Stimulated activated effector memory CD8-positive, alpha-beta T cell treated with anti-CD3 and anti-CD28 coated beads, Interleukin-12 subunit alpha, Interleukin-12 subunit beta, amount 100 ng/mL, for 72 hours (primary cell): ENCODE data around the gene GRIN3B.

Experiments
- ATAC-seq: fragments of 150-1000 bp; cut with Tn5 transposase; 2 replicates; pipeline ENCODE4 v1.10.0; 2021
- DNase-seq, 2 donors: peaks; one replicate each; pipeline ENCODE4 v3.0.0; 2021 to 2022; ENCODE audit warnings: low spot score in 2 of 2
- H3K27ac Mint-ChIP-seq: one replicate; pipeline ENCODE4 v1.8.0; 2022; ENCODE audit warnings: mild to moderate bottlenecking, mixed read lengths
- H3K36me3 Mint-ChIP-seq: one replicate; pipeline ENCODE4 v1.8.0; 2022; ENCODE audit warnings: mild to moderate bottlenecking, mixed read lengths
- H3K4me1 Mint-ChIP-seq: one replicate; pipeline ENCODE4 v1.8.0; 2022; ENCODE audit warnings: mixed read lengths
- H3K4me3 Mint-ChIP-seq: one replicate; pipeline ENCODE4 v1.8.0; 2022; ENCODE audit warnings: mild to moderate bottlenecking, mixed read lengths
- H3K9me3 Mint-ChIP-seq: one replicate; pipeline ENCODE4 v1.8.0; 2022; ENCODE audit warnings: mixed read lengths

Gene GRIN3B

GRCh38 chr19:961866-962620 lies 38.2 kb upstream of the GRIN3B start:
- Mint-ChIP-seq H3K27ac (no peak overlapping the region), H3K9me3 (no peaks in the 10 kb centered on the region), H3K4me1 (peaks cover 6% of the 10 kb centered on the region), H3K4me3 (no peak overlapping the region), H3K36me3 (peaks cover 46% of the 10 kb centered on the region)
- ATAC-seq (no peak), DNase-seq (no peak)

GRCh38 chr19:962683-963400 lies 37.4 kb upstream of the GRIN3B start:
- DNase-seq: no peak
- no peak overlapping the region for H3K4me3 Mint-ChIP-seq
- H3K36me3 Mint-ChIP-seq: peaks cover 54% of the 10 kb centered on the region
- no peak for ATAC-seq
- H3K9me3 Mint-ChIP-seq: no peaks in the 10 kb centered on the region
- peaks cover 6% of the 10 kb centered on the region for H3K4me1 Mint-ChIP-seq
- no peak overlapping the region for H3K27ac Mint-ChIP-seq

DNA sequence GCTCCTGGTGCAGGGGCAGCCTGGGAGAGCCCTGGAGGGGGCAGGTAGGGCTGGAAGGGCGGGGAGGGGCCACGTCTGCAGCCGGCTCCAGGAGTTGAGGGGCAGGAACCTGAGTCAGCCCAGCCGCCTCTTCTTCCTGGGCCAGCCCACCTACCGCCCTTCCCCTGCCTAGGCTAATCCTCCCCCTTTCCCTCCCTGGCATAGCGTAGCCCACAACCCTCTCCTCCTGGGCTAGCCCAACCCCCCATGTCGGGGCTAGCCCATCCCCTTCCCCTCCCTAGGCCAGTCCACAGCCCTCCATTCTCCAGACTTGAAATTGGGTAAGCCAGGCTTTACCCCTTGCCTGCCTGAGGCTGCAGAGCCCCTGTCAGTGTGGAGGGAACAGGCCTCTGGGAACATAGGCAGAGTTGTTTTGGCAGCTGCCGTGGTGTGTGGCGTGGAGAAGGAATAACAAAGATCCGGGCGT lies 36.7 kb upstream of the GRIN3B start:
- DNase-seq (no peak), ATAC-seq (no peak)
- peaks cover 6% of the 10 kb centered on the region for H3K4me1 Mint-ChIP-seq
- H3K27ac Mint-ChIP-seq: no peak overlapping the region
- H3K4me3 Mint-ChIP-seq: no peak overlapping the region
- peaks cover 61% of the 10 kb centered on the region for H3K36me3 Mint-ChIP-seq
- no peaks in the 10 kb centered on the region for H3K9me3 Mint-ChIP-seq

- no peak overlapping the region for H3K27ac Mint-ChIP-seq
- H3K4me3 Mint-ChIP-seq: no peak overlapping the region
- H3K9me3 Mint-ChIP-seq: no peaks in the 10 kb centered on the region
- DNase-seq (no peak), ATAC-seq (no peak)
- no peaks in the 10 kb centered on the region for H3K4me1 Mint-ChIP-seq
- H3K36me3 Mint-ChIP-seq: peaks cover 63% of the 10 kb centered on the region
Observed at GRCh38 chr19:964116-964520, 36.1 kb upstream of the GRIN3B start.

- DNase-seq (no peak), ATAC-seq (no peak)
- Mint-ChIP-seq H3K36me3 (peaks cover 69% of the 10 kb centered on the region), H3K4me1 (no peaks in the 10 kb centered on the region), H3K4me3 (no peak overlapping the region), H3K27ac (no peak overlapping the region), H3K9me3 (no peaks in the 10 kb centered on the region)
Observed at GRCh38 chr19:964761-965694, 35.2 kb upstream of the GRIN3B start.

GRCh38 chr19:966485-967088 lies 33.6 kb upstream of the GRIN3B start:
- Mint-ChIP-seq H3K9me3 (no peaks in the 10 kb centered on the region), H3K4me1 (no peaks in the 10 kb centered on the region), H3K4me3 (no peak overlapping the region), H3K27ac (no peak overlapping the region), H3K36me3 (peaks cover 78% of the 10 kb centered on the region)
- no peak for ATAC-seq
- DNase-seq: no peak

- H3K36me3 Mint-ChIP-seq: peaks cover 73% of the 10 kb centered on the region
- DNase-seq (peak in 1 of 2 donors; percentile 54), ATAC-seq (no peak)
- H3K27ac Mint-ChIP-seq: peak overlapping the region; percentile 87
- H3K9me3 Mint-ChIP-seq: no peaks in the 10 kb centered on the region
- H3K4me1 Mint-ChIP-seq: no peaks in the 10 kb centered on the region
- H3K4me3 Mint-ChIP-seq: no peak overlapping the region
Observed at GRCh38 chr19:970695-971094, 29.5 kb upstream of the GRIN3B start.

DNA sequence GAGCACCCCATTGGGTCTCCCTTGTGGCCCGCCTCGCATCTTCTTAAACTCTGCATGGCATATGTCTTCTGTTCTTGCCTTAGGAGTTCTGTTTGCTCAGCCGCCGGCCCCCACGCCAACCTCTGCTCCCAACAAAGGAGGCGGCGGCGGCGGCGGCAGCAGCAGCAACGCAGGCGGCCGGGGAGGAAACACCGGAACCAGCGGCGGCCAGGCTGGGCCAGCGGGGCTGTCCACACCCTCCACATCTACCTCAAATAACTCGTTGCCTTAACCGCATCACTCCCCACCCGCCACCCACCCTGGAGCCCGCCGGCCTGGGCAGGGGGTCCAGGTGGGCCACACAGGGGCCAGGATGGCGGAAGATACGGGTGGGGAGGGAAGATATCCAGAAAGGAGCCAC lies 28.4 kb upstream of the GRIN3B start:
- no peaks in the 10 kb centered on the region for H3K9me3 Mint-ChIP-seq
- ATAC-seq (no peak), DNase-seq (no peak)
- no peaks in the 10 kb centered on the region for H3K4me1 Mint-ChIP-seq
- H3K36me3 Mint-ChIP-seq: peaks cover 62% of the 10 kb centered on the region
- H3K27ac Mint-ChIP-seq: no peak overlapping the region
- no peak overlapping the region for H3K4me3 Mint-ChIP-seq

DNA sequence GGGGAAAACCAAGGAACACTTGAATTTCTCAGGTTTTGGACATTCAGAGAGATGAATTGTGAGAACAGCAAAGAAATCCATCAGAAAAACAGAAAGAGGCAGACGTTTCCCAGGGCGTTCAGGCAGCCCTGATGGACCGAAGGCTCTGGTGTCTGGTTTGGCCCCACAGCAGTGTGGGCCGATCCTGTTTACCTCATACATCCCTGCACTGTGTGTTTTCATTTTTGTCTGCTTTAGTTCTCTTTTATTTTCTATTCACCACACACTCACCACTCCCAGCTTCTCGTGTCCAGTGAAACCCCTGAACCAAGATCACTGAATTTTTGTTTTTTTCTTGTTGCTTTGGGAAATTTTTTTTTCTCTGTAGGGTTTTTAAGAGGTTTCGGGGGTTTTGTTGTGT lies 27.9 kb upstream of the GRIN3B start:
- Mint-ChIP-seq H3K4me3 (no peak overlapping the region), H3K36me3 (peaks cover 57% of the 10 kb centered on the region), H3K4me1 (no peaks in the 10 kb centered on the region), H3K9me3 (no peaks in the 10 kb centered on the region), H3K27ac (no peak overlapping the region)
- ATAC-seq: no peak
- DNase-seq: no peak

DNA sequence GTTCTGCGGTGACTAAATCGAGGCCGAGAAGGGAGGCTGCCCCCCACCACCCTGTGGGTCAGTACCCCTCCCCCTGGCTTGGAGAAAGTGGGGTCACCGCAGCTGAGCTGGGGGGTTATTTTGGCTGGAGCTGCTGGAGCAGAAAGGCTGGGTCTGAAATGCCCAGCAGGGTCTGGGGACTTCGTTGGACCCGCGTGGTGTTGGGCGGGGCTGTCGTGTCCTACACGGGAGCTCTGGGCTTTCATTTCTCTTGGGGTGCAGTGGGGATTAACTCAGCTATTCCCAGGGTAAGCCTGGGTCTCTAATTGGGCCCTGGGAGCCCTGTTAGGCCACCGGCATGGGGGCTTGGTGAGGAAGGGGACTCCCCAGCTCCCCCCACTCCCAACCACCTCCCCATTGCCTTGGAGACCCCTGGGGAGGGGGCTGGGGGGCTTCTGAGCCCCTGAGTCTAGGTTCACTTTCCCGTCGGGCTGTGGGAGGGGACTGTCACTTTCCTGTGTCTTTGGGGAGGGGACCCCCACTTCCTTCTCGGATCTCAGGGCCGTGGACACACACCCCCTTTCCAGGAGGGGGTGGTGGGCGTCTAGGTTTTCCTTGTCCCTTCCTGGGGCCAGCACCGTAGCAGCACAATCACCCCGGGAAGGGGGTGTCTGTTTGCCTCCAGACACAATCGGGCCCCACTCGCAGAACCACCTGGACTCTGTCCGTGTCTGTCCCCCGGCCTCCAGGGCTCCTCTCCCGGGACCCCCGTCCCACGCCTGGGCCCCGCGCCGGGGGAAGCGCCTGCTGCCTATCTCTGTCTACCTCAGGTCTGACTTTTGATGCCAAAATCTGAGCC lies 26.3 kb upstream of the GRIN3B start:
- Mint-ChIP-seq H3K9me3 (no peaks in the 10 kb centered on the region), H3K4me3 (no peak overlapping the region), H3K27ac (no peak overlapping the region), H3K36me3 (peaks cover 41% of the 10 kb centered on the region), H3K4me1 (no peaks in the 10 kb centered on the region)
- no peak for ATAC-seq
- no peak for DNase-seq

- peak; percentile 31 for ATAC-seq
- Mint-ChIP-seq H3K27ac (no peak overlapping the region), H3K4me3 (no peak overlapping the region), H3K4me1 (no peaks in the 10 kb centered on the region), H3K9me3 (no peaks in the 10 kb centered on the region), H3K36me3 (peaks cover 33% of the 10 kb centered on the region)
- DNase-seq: no peak
Observed at GRCh38 chr19:974564-975257, 25.5 kb upstream of the GRIN3B start.

- H3K4me1 Mint-ChIP-seq: no peaks in the 10 kb centered on the region
- no peak overlapping the region for H3K27ac Mint-ChIP-seq
- no peaks in the 10 kb centered on the region for H3K9me3 Mint-ChIP-seq
- no peak overlapping the region for H3K4me3 Mint-ChIP-seq
- H3K36me3 Mint-ChIP-seq: peaks cover 15% of the 10 kb centered on the region
- DNase-seq: no peak
- ATAC-seq: no peak
Observed at GRCh38 chr19:976476-976875, 23.7 kb upstream of the GRIN3B start.

DNA sequence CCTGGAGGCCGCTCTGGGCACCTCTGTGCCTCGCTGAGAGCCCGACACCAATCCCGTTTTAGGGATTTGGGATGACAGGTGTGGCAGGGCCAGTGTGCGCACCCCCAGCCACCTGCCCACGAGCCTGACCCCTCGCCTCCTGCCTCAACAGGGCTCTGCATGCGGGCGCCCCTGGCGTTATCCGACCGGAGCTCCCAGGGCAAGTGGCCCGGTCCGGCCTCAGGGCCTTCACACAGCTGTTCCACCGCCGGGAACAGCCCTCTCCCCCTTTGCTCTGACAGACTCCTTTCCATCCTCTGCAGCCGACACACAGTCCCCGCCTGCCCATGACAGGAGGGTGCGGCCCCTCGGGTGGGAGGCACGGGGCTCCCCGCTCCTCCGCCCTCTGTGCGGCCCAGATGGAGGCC lies 23.2 kb upstream of the GRIN3B start:
- ATAC-seq (no peak), DNase-seq (no peak)
- H3K27ac Mint-ChIP-seq: no peak overlapping the region
- peaks cover 10% of the 10 kb centered on the region for H3K36me3 Mint-ChIP-seq
- no peaks in the 10 kb centered on the region for H3K4me1 Mint-ChIP-seq
- H3K4me3 Mint-ChIP-seq: no peak overlapping the region
- no peaks in the 10 kb centered on the region for H3K9me3 Mint-ChIP-seq

DNA sequence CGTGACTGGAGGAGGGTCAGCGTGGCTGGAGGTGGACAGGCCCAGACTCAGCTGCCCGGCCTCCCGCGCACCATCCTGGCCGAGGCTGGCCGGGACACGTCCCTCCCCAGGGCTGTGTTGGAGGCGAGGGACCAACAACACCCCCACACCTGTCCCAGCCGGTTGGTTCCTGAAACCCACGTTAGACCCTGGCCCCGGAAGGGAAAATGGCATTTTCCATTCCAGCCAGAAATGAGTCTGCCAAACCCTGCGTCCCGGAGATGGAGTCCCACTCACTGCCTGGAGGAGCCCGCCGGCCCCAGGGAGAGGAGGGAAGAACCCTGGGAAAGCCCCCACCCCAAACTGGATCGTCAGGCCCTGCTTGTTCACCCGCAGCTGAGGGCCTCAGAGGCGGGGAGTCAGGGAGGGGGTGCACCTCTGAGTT lies 20.9 kb upstream of the GRIN3B start:
- H3K9me3 Mint-ChIP-seq: no peaks in the 10 kb centered on the region
- DNase-seq (no peak), ATAC-seq (no peak)
- no peak overlapping the region for H3K4me3 Mint-ChIP-seq
- peaks cover 5% of the 10 kb centered on the region for H3K36me3 Mint-ChIP-seq
- H3K27ac Mint-ChIP-seq: no peak overlapping the region
- H3K4me1 Mint-ChIP-seq: peaks cover 3% of the 10 kb centered on the region
